H9 (cell line): ENCODE results near the gene SDK1. TPM values are rescaled to one million over a fixed set of nuclear protein-coding genes. Genes with fewer than 3 reads are reported as not detected.

Source experiments
- DNase-seq: peaks from one replicate; pipeline ENCODE4 v3.0.0-alpha.2; 2017
- H2AFZ ChIP-seq: one replicate; pipeline ENCODE4 v1.6.1; 2013; ENCODE audit warnings: mild to moderate bottlenecking, low read length, control low read depth, moderate library complexity
- H2AK5ac ChIP-seq: 2 replicates; pipeline ENCODE4 v1.6.1; 2013; ENCODE audit warnings: low read length, control low read depth, mixed read lengths; ENCODE audit not compliant: insufficient read length
- H2BK120ac ChIP-seq: one replicate; pipeline ENCODE4 v1.6.1; 2013; ENCODE audit warnings: low read depth, mild to moderate bottlenecking, low read length, control low read depth, inconsistent platforms; ENCODE audit not compliant: poor library complexity, severe bottlenecking
- H2BK12ac ChIP-seq: 2 replicates; pipeline ENCODE4 v1.6.1; 2013; ENCODE audit warnings: low read length, control low read depth, mixed read lengths, low read depth; ENCODE audit not compliant: insufficient read length
- H2BK15ac ChIP-seq: 2 replicates; pipeline ENCODE4 v1.6.1; 2013; ENCODE audit warnings: low read depth, low read length, control low read depth
- H2BK20ac ChIP-seq: one replicate; pipeline ENCODE4 v1.6.1; 2013; ENCODE audit warnings: low read depth, mild to moderate bottlenecking, low read length, control low read depth, inconsistent platforms; ENCODE audit not compliant: poor library complexity, severe bottlenecking
- H2BK5ac ChIP-seq: 2 replicates; pipeline ENCODE4 v1.6.1; 2013; ENCODE audit warnings: low read length, control low read depth, mixed read lengths; ENCODE audit not compliant: insufficient read length
- H3K14ac ChIP-seq: 2 replicates; pipeline ENCODE4 v1.6.1; 2013; ENCODE audit warnings: low read length, control low read depth; ENCODE audit not compliant: insufficient read depth
- H3K18ac ChIP-seq: 2 replicates; pipeline ENCODE4 v1.6.1; 2013; ENCODE audit warnings: low read depth, mild to moderate bottlenecking, mixed read lengths, low read length, control low read depth; ENCODE audit not compliant: insufficient read length
- H3K23ac ChIP-seq: 2 replicates; pipeline ENCODE4 v1.6.1; 2013; ENCODE audit warnings: low read length, control low read depth, mixed read lengths, low read depth; ENCODE audit not compliant: insufficient read length
- H3K23me2 ChIP-seq: 2 replicates; pipeline ENCODE4 v1.6.1; 2013; ENCODE audit warnings: low read depth, mild to moderate bottlenecking, mixed read lengths, low read length, control low read depth; ENCODE audit not compliant: insufficient read length, poor library complexity, severe bottlenecking
- H3K27ac ChIP-seq: 2 replicates; pipeline ENCODE4 v1.5.1; 2013; ENCODE audit warnings: low read length, control low read depth, mixed read lengths, low read depth; ENCODE audit not compliant: insufficient read length
- H3K27me3 ChIP-seq: 2 replicates; pipeline ENCODE4 v1.6.1; 2013; ENCODE audit warnings: low read length, control low read depth, inconsistent platforms; ENCODE audit not compliant: insufficient read depth
- H3K4ac ChIP-seq: 2 replicates; pipeline ENCODE4 v1.6.1; 2013; ENCODE audit warnings: low read depth, mild to moderate bottlenecking, control low read depth, inconsistent platforms, low read length, moderate library complexity
- H3K4me1 ChIP-seq: 2 replicates; pipeline ENCODE4 v1.6.1; 2013; ENCODE audit warnings: low read length, control low read depth, inconsistent platforms; ENCODE audit not compliant: insufficient read depth
- H3K4me2 ChIP-seq: 2 replicates; pipeline ENCODE4 v1.6.1; 2013; ENCODE audit warnings: low read length, control low read depth, mixed read lengths; ENCODE audit not compliant: insufficient read length, insufficient read depth
- H3K56ac ChIP-seq: 2 replicates; pipeline ENCODE4 v1.6.1; 2013; ENCODE audit warnings: low read depth, mild to moderate bottlenecking, mixed read lengths, low read length, control low read depth; ENCODE audit not compliant: insufficient read length
- H3K79me1 ChIP-seq: 2 replicates; pipeline ENCODE4 v1.6.1; 2013; ENCODE audit warnings: low read depth, mild to moderate bottlenecking, moderate library complexity, low read length, control low read depth, inconsistent platforms; ENCODE audit not compliant: insufficient read depth, poor library complexity, severe bottlenecking
- H3K79me2 ChIP-seq: 2 replicates; pipeline ENCODE4 v1.6.1; 2013; ENCODE audit warnings: low read length, control low read depth, inconsistent platforms; ENCODE audit not compliant: insufficient read depth
- H3K9ac ChIP-seq: 2 replicates; pipeline ENCODE4 v1.6.1; 2013; ENCODE audit warnings: low read length, control low read depth, mixed read lengths; ENCODE audit not compliant: insufficient read length; ENCODE audit errors: extremely low read depth
- H3K9me3 ChIP-seq: one replicate; pipeline ENCODE4 v1.6.1; 2013; ENCODE audit warnings: low read depth, low read length, inconsistent platforms; ENCODE audit not compliant: control insufficient read depth
- H3T11ph ChIP-seq: one replicate; pipeline ENCODE4 v1.6.1; 2013; ENCODE audit warnings: mild to moderate bottlenecking, low read length, control low read depth, inconsistent platforms
- H4K20me1 ChIP-seq: one replicate; pipeline ENCODE4 v1.6.1; 2013; ENCODE audit not compliant: control insufficient read depth, insufficient read length, insufficient read depth
- H4K5ac ChIP-seq: 2 replicates; pipeline ENCODE4 v1.6.1; 2013; ENCODE audit warnings: low read depth, mild to moderate bottlenecking, mixed read lengths, low read length, control low read depth; ENCODE audit not compliant: insufficient read length
- H4K8ac ChIP-seq: replicated peaks from 2 replicates; pipeline ENCODE4 v1.6.1; 2013; ENCODE audit warnings: low read length, control low read depth, mixed read lengths, low read depth; ENCODE audit not compliant: insufficient read length
- H4K91ac ChIP-seq: 2 replicates; pipeline ENCODE4 v1.6.1; 2013; ENCODE audit warnings: low read depth, mild to moderate bottlenecking, moderate library complexity, mixed read lengths, low read length, control low read depth; ENCODE audit not compliant: insufficient read length
- H3K27ac Mint-ChIP-seq, 3 experiments: 2 replicates in 2 of 3; 3 replicates in 1 of 3; pipeline ENCODE4 v1.8.0; 2020 to 2021; ENCODE audit warnings: mixed read lengths in 3 of 3, mild to moderate bottlenecking in 1 of 3, moderate library complexity in 1 of 3
- H3K27me3 Mint-ChIP-seq: 2 replicates; pipeline ENCODE4 v1.8.0; 2021; ENCODE audit warnings: low read depth, mild to moderate bottlenecking, moderate library complexity, mixed read lengths
- H3K36me3 Mint-ChIP-seq, 3 experiments: 2 replicates in 2 of 3; 3 replicates in 1 of 3; pipeline ENCODE4 v1.8.0; 2020 to 2021; ENCODE audit warnings: low read depth in 3 of 3, mixed read lengths in 3 of 3; ENCODE audit not compliant: insufficient read depth in 1 of 3
- H3K4me1 Mint-ChIP-seq, 2 experiments: 2 replicates each; pipeline ENCODE4 v1.8.0; 2020; ENCODE audit warnings: mixed read lengths in 2 of 2
- H3K4me3 Mint-ChIP-seq, 2 experiments: 2 replicates in 1 of 2; 3 replicates in 1 of 2; pipeline ENCODE4 v1.8.0; 2020 to 2021; ENCODE audit warnings: mild to moderate bottlenecking in 2 of 2, mixed read lengths in 2 of 2, moderate library complexity in 1 of 2
- H3K9me3 Mint-ChIP-seq, 2 experiments: 2 replicates in 1 of 2; 3 replicates in 1 of 2; pipeline ENCODE4 v1.8.0; 2020; ENCODE audit warnings: mild to moderate bottlenecking in 2 of 2, mixed read lengths in 2 of 2, moderate library complexity in 1 of 2
- CTCF ChIP-seq: fragments of 200-600 bp; sonication (generic); conservative IDR thresholded peaks from 3 replicates; pipeline ENCODE4 v1.8.0; 2021; ENCODE audit warnings: antibody characterized with exemption, mild to moderate bottlenecking
- WGBS: extraction: QIAGEN DNeasy Blood & Tissue Kit; methylation state at CpG from one replicate; pipeline ENCODE4 v1.1.7; 2013; ENCODE audit warnings: missing lambda C conversion rate, low lambda C conversion rate, mixed read lengths; ENCODE audit not compliant: insufficient read length; ENCODE audit errors: extremely low coverage; 5-methylcytosine and 5-hydroxymethylcytosine counted together
- total RNA-seq: library from RNA; stranded (reverse); gene quantifications from 2 replicates; pipeline ENCODE4 v1.2.1, GENCODE V29; 2021

Gene SDK1
- total RNA-seq, 1 experiment from 2014 or later, result 8.7 TPM

- Mint-ChIP-seq H3K4me3 (no peak overlapping the region), H3K36me3 (peaks cover 2 to 6% (median 4%) of the 10 kb centered on the region in 3 experiments; a peak in 6 of 7 replicates), H3K9me3 (peaks cover 0 to 4% of the 10 kb centered on the region in 2 experiments; a peak in 2 of 5 replicates), H3K27ac (peak overlapping the region in 1 of 3 experiments; percentile 76; a peak in 2 of 7 replicates), H3K4me1 (peaks cover 65 to 69% of the 10 kb centered on the region in 2 experiments), H3K27me3 (peaks cover 3% of the 10 kb centered on the region; the same call in 1 of the 2 replicates)
- H3K79me2 ChIP-seq, result no peaks in the 10 kb centered on the region
- no peaks in the 10 kb centered on the region for H3K79me1 ChIP-seq
- H3K9ac ChIP-seq, result no peak overlapping the region
- no peaks in the 10 kb centered on the region for H3K23me2 ChIP-seq
- H3K27me3 ChIP-seq, result no peaks in the 10 kb centered on the region
- H3K14ac ChIP-seq, result 0 out of 2 replicates have a peak overlapping the region, but pooled peaks have one; percentile 37
- no peak overlapping the region for H2BK12ac ChIP-seq
- no peak overlapping the region for H2BK5ac ChIP-seq
- no peak overlapping the region for H3T11ph ChIP-seq
- H3K4ac ChIP-seq, result no peak overlapping the region
- no peak overlapping the region for H3K4me2 ChIP-seq
- H4K91ac ChIP-seq, result no peak overlapping the region
- peaks cover 11% of the 10 kb centered on the region for H3K4me1 ChIP-seq
- no peak overlapping the region for H2BK120ac ChIP-seq
- H3K18ac ChIP-seq, result no peak overlapping the region
- no peak for DNase-seq
- TF ChIP-seq CTCF, result no peak
- H3K23ac ChIP-seq, result no peak overlapping the region
- H3K27ac ChIP-seq, result no peak overlapping the region
- H3K9me3 ChIP-seq, result no peaks in the 10 kb centered on the region
- H2BK20ac ChIP-seq, result no peak overlapping the region
- H3K56ac ChIP-seq, result no peak overlapping the region
- H4K20me1 ChIP-seq, result no peaks in the 10 kb centered on the region
- no peak overlapping the region for H4K5ac ChIP-seq
- no peak overlapping the region for H2BK15ac ChIP-seq
- WGBS, result no CpG with 5 or more reads among the region's 16 CpGs
- no peak overlapping the region for H2AK5ac ChIP-seq
- H4K8ac ChIP-seq, result no peak overlapping the region
- H2AFZ ChIP-seq, result no peak overlapping the region
These were observed 708.4 kb downstream of the SDK1 start for GRCh38 chr7:4009211-4010060.
